Testis (tissue), 3 donors: Measurements from ENCODE around the gene KCNG4. TPM values are rescaled to one million over a fixed set of nuclear protein-coding genes. Genes with fewer than 3 reads are reported as not detected.

ENCODE experiments used
- DNase-seq: peaks from one replicate; pipeline ENCODE4 v3.0.0-alpha.2; 2019
- H3K27ac ChIP-seq, 2 donors: fragments of 200-600 bp; sonication (generic); one replicate each; pipeline ENCODE4 v1.5.1; 2019
- H3K27me3 ChIP-seq: fragments of 200-600 bp; sonication (generic); one replicate; pipeline ENCODE4 v1.5.1; 2019
- H3K36me3 ChIP-seq: fragments of 200-600 bp; sonication (generic); one replicate; pipeline ENCODE4 v1.5.1; 2017; ENCODE audit warnings: low read depth; ENCODE audit errors: missing control alignments
- H3K4me1 ChIP-seq: fragments of 200-600 bp; sonication (generic); one replicate; pipeline ENCODE4 v1.5.1; 2019
- H3K4me3 ChIP-seq, 2 donors: fragments of 200-600 bp; sonication (generic); one replicate each; pipeline ENCODE4 v1.5.1; 2017 to 2019
- H3K9me3 ChIP-seq: fragments of 200-600 bp; sonication (generic); one replicate; pipeline ENCODE4 v1.5.1; 2017
- POLR2A ChIP-seq: fragments of 450-650 bp; IDR thresholded peaks from one replicate; pipeline ENCODE4 v1.6.1; 2017; ENCODE audit warnings: antibody characterized with exemption, mild to moderate bottlenecking, moderate library complexity
- WGBS, 2 donors: methylation state at CpG; one replicate each; pipeline ENCODE4 v1.1.5; 2018; 5-methylcytosine and 5-hydroxymethylcytosine counted together
- intact Hi-C: fragments of 100-400 bp; cut with DNase I; formaldehyde crosslinking; loops from one replicate; pipeline ENCODE4 v1.15.1; 2023; ENCODE audit warnings: low total_unique reads
- polyA plus RNA-seq: library from polyadenylated mRNA; stranded (reverse); fragments of 350-450 nt; fragmentation: Illumina TruSeq; extraction: RNeasy Lipid Tissue Mini Kit (QIAGEN cat#74804); gene quantifications from one replicate; pipeline ENCODE4 v1.2.3, GENCODE V29; 2014; ENCODE audit warnings: low read depth, low replicate concordance; ENCODE audit not compliant: insufficient read depth
- total RNA-seq, 2 donors: library from RNA; depleted of rRNA; stranded (reverse); fragments of >200 nt; gene quantifications; one replicate each; pipeline ENCODE4 v1.2.3, GENCODE V29; 2016
- TF ChIP-seq, protein P1 (sequence below), 3 experiments: fragments of 450-650 bp in 2 of 3; fragments of 200-600 bp in 1 of 3; sonication (generic) in 1 of 3; IDR thresholded peaks; one replicate each; pipeline ENCODE4 v1.5.1; 2016 to 2019; ENCODE audit warnings: antibody characterized with exemption in 3 of 3, mild to moderate bottlenecking in 2 of 3, moderate library complexity in 1 of 3

KCNG4 gene
- total and polyA plus RNA-seq, 3 donors from 2014 or later = 0.06 to 0.08 TPM; not detected in 1

DNA sequence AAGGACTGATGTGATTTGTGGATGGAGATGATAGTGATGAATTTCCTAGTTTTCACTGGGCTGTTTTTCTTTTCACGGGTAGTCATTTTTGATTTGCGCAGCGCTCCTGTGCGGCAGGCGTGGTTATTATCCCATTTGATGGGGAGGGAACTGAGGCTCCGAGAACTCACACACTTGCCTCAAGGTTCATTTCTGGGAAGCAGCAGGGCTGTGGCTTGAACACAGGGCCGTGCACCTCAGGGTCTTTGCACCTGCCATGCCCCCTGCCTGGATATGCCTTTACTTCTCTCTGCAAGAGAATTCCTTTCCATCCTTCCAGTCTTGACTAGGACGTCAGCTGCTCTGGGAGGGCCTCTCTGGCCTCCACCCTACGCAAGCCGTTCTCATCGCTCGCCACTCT is 38.5 kb upstream of the KCNG4 start:
- intact Hi-C loops = loop anchor here (10.0 kb wide), 1 partner anchor 206 kb away; no protein-coding TSS in a partner anchor
- Histone ChIP-seq H3K36me3 (no peaks in the 10 kb centered on the region), H3K27ac (no peak overlapping the region), H3K4me1 (peaks cover 3% of the 10 kb centered on the region), H3K27me3 (no peaks in the 10 kb centered on the region), H3K9me3 (no peaks in the 10 kb centered on the region), H3K4me3 (no peak overlapping the region)
- 82 to 84% methylated on average over 12 of the region's 12 CpGs for WGBS, 2 donors
- DNase-seq = no peak
- TF ChIP-seq, protein P1, sequence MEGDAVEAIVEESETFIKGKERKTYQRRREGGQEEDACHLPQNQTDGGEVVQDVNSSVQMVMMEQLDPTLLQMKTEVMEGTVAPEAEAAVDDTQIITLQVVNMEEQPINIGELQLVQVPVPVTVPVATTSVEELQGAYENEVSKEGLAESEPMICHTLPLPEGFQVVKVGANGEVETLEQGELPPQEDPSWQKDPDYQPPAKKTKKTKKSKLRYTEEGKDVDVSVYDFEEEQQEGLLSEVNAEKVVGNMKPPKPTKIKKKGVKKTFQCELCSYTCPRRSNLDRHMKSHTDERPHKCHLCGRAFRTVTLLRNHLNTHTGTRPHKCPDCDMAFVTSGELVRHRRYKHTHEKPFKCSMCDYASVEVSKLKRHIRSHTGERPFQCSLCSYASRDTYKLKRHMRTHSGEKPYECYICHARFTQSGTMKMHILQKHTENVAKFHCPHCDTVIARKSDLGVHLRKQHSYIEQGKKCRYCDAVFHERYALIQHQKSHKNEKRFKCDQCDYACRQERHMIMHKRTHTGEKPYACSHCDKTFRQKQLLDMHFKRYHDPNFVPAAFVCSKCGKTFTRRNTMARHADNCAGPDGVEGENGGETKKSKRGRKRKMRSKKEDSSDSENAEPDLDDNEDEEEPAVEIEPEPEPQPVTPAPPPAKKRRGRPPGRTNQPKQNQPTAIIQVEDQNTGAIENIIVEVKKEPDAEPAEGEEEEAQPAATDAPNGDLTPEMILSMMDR (IDR thresholded peaks at IDR 0.05) = no peak
- no peak for TF ChIP-seq POLR2A

DNA sequence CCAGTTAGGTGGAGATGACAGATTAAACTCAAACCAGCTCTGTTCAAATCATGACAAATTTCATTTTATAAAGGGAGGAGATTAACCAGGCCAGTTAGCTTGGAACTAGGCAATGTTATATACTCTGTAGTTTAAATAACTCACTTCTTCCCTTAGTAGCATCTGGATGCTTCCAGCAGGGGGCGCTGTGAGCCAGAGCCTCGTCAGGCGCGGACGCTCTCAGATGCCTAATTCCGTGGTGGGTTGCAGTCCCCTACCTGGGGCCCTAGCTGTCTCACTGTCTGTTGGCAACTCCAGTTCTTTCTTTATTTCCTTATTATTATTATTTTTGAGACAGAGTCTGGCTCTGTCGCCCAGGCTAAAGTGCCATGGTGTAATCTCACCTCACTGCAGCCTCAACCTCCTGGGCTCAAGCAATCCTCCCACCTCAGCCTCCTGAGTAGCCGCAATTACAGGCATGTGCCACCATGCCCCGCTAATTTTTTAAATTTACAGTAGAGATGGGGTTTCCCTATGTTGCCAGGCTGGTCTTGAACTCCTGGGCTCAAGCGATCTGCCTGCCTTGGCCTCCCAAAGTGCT is 37.5 kb upstream of the KCNG4 start:
- no peak overlapping the region for H3K4me3 ChIP-seq
- H3K27ac ChIP-seq = no peak overlapping the region
- H3K36me3 ChIP-seq = no peaks in the 10 kb centered on the region
- DNase-seq = peak; percentile 83
- WGBS, 2 donors = 41 to 44% methylated on average over 10 of the region's 10 CpGs
- TF ChIP-seq, protein P1 (IDR thresholded peaks at IDR 0.05) = peak; percentile 77 to 89 (median 77)
- TF ChIP-seq POLR2A = no peak
- no peaks in the 10 kb centered on the region for H3K9me3 ChIP-seq
- no peaks in the 10 kb centered on the region for H3K27me3 ChIP-seq
- no peaks in the 10 kb centered on the region for H3K4me1 ChIP-seq
- intact Hi-C loops = loop anchor here (10.0 kb wide), 1 partner anchor 207 kb away; no protein-coding TSS in a partner anchor

DNA sequence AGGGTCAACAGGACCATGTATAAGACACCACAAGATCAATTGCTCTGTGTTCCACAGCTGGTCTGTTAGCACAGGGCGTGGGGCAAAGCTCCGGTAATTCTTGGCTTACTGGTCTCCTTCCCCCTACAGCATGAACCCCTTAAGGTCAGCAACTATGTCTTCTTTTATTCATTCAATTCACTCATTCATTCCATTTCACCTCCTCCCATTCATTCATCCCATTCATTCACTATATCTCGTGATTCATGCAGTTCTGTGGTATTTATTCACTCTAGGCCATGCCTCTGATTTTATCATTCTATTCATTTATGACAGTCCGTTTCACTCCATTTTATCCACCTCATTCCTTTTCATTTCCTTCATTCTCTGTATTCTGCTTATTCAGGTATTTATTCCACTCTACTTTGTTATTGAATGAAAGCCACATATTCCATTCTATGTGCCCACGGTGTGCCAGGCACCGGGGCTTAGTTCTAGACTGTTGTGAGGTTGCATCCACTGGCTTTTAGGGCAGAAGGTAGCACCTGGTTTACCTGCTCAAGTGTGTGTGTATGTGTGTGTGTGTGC is 35.9 kb upstream of the KCNG4 start:
- Histone ChIP-seq H3K4me1 (no peaks in the 10 kb centered on the region), H3K27ac (no peak overlapping the region), H3K27me3 (no peaks in the 10 kb centered on the region), H3K36me3 (no peaks in the 10 kb centered on the region), H3K4me3 (no peak overlapping the region), H3K9me3 (no peaks in the 10 kb centered on the region)
- no peak for DNase-seq
- intact Hi-C loops = loop anchor here (10.0 kb wide), 1 partner anchor 209 kb away; no protein-coding TSS in a partner anchor
- TF ChIP-seq, protein P1 (IDR thresholded peaks at IDR 0.05) = no peak
- TF ChIP-seq POLR2A = no peak
- 92 to 94% methylated on average over 6 of the region's 6 CpGs for WGBS, 2 donors

DNA sequence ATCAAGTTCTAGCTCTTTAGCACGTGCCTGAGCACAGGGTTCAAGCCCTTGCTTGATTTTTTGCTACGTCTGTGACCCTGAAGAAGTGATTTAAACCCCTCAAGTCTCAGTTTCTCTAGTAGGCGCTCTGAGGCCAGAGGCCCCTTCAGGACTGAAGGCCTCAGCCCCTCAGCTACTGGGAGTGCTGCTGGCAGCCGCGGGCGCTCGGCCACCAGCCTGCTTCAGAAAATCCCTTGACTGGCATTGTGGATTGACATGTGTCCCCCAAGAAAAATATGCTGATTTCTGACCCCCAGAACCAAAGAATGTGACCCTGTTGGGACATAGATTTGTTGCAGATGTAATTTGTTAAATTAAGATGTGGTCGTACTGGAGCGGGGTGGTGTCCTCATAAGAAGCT is 34.7 kb upstream of the KCNG4 start:
- 95 to 96% methylated on average over 9 of the region's 9 CpGs for WGBS, 2 donors
- no peaks in the 10 kb centered on the region for H3K27me3 ChIP-seq
- H3K27ac ChIP-seq = no peak overlapping the region
- no peak overlapping the region for H3K4me3 ChIP-seq
- H3K4me1 ChIP-seq = no peaks in the 10 kb centered on the region
- no peak for DNase-seq
- no peaks in the 10 kb centered on the region for H3K9me3 ChIP-seq
- TF ChIP-seq, protein P1 (IDR thresholded peaks at IDR 0.05) = no peak
- no peak for TF ChIP-seq POLR2A
- no peaks in the 10 kb centered on the region for H3K36me3 ChIP-seq
- intact Hi-C loops = loop anchor here (10.0 kb wide), 1 partner anchor 210 kb away; no protein-coding TSS in a partner anchor
